CD4-positive, alpha-beta T cell treated with Interleukin-6 for 4 hours (primary cell): ENCODE data around the gene TEC.
"Not testable (repeated sequence)": the region's sequence is repeated elsewhere in the genome, so short reads cannot be mapped to it uniquely, and the experiment has no call there.

Source experiments
- DNase-seq: peaks from one replicate; pipeline ENCODE4 v3.0.0-alpha.2; 2020; ENCODE audit warnings: mixed read lengths

TEC gene

DNA sequence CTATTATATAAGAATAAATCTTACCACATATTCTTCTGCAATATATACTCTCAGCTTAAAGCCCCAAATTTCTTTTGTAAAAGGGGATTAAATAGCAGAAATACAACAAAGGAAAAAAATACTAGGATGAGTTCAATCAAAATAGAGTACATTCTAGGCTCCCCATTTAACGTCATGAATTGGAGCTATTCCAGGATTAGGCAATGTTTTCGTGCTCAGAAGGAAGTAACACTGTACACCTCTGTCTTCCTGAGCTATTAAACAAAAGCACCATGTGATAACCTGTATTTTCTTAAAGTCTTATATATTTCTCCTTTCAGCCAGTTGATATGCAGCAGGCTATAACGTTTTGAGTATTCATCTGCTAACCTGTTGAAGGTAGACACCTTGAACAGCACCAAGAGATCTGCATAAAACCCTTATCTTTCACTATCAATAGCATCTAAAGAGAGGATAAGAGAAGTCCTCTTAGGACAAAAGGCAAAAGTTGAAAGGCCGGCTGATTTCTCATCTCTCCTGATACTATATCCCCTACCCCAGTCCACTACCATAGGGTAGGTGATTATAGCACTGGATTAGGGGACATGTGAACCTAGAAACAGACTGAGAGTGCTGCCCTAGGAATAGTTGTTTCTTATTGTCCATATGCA, 31.5 kb downstream of the TEC start:
- DNase-seq, result no peak

DNA sequence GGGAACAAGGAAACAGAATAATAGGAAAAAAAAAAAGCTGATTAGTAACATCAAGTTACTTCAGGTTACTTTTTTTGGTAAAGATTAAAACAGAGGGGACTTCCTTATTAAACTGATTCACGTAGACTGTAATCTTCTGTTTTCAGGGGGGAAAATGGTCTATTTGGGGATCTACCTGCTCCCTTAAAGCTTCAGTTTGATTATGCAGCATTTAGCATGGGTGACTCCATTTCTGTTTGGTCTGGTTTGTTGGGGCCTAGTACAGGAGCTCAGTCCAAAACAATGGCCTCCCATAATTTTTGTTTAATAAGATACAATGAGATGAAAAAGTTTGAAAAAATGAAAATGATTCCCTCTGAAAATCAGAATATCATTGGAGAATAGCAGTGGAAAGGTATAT, 34.6 kb downstream of the TEC start:
- no peak for DNase-seq

DNA sequence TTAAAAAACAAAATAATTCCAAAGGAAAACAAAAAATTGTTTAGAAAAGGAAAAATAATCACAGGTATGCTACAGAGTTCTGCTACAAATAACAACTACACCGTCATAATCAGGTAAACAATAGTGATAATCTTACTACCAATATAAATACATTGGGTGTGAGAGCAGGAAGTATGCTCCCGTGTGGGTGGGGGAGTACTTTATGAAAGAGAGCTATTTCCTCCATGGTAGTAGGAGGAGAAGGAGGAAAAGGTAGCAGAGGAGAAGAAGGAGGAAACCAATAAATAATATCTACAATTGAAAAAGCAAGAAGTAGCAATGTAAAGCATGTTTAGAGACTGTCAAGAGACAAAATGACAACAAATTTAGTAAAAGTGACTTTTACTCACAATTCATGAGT, 35.1 kb downstream of the TEC start:
- DNase-seq, result no peak

DNA sequence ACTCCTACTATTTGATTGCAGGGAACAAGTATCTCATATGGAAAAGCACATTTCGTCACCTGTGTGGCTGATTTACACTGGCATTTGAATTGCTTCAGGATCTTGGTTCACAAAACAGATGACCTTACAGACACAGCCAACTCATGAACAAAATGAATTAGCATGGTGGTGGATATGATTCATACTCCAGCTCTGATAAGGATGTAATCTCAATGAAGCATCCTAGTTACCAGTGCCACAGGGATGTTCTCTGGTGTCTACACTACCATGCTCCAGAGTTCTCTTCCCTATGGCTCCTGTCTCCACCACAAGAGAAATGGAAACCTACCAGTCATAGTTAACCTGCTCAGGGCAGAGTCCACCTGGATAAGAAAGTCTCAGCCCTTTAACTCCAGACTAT, 40.7 kb downstream of the TEC start:
- DNase-seq, result no peak

DNA sequence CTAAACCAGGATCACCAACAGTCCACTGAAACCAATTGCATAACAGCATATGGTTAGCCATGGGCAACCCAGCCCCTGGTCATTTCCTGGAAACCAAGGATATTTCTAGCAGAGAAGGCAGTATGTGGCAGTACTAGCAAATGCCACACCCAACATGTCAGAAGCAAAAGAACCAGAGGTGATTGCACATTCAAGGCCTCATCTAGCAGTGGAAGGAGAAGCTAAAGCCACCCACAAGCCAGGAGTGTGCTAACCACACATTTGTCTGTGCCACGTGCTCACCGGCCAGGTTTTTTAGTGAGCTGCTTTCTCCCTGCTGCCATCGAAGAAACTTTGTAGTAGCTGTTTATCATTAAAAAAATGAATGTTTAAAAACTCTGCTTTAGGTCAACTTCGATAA, 42.0 kb downstream of the TEC start:
- DNase-seq, result no peak

DNA sequence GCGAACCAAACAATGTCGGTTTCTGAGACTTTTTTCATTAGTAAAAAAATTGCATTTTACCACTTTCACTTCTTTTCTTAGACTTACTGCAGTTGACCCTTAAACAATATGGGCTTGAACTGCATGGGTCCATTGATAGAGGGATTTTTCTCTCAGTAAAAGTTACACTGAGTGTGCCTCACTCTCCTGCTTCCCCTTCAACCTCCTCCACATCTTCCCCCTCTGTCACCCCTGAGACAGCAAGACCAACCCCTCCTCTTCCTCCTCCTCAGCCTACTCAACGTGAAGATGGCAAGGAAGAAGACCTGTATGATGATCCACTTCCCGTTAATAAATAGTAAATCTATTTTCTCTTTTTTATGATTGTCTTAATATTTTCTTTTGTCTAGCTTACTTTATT, 43.4 kb downstream of the TEC start:
- DNase-seq, result no peak

DNA sequence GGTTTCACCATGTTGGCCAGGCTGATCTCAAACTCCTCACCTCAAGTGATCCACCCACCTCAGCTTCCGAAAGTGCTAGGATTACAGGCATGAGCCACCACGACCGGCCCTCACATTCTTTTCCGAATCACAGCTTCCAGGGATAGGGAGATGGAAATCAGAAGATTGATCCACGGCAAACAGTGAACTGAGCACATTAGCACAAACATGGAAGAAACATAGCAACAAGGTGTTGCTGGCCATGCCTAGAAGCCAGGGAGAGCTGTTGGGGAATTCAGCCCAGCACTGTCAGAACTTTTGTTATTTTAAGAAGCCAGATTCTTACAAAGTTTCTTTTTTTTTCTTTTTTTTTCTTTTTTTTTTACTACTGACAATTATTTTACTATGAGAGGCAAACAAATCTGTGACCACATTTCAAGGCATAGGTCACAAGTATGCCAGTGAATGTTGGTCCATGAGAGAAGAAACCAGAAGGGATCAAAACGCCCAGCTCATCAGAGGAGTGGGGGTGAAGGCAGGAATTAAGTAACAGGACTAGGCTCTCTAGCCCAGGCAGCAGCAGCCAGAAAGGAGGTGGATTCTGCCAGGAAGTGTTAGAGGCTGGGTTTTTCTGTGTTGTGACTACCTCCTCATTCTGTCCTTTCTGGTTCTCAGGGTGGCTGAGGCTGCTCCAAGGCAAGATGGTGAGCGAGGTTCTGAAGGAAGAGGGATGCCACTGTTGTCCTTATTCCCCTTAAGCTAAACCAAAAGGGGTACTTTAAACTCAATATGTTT, 44.1 kb downstream of the TEC start:
- DNase-seq, result no peak

DNA sequence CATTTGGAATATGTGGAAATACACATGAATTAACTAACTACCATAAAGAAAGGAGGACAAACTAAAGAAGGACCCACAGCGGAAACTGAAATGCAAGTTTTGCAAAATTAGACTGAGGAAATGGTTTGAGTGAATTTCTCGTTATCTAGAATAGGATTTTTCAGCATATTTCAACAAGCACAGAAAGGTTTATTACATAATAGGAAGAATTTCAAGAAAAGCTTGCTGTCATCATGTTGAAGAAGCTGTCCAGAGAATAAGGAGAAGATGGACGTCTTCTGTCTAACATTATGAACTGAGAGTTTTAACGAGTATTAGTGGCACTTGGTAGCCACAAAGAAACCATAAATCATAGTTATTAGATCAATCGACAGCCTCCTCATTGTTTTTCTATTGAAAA, 45.0 kb downstream of the TEC start:
- no peak for DNase-seq

DNA sequence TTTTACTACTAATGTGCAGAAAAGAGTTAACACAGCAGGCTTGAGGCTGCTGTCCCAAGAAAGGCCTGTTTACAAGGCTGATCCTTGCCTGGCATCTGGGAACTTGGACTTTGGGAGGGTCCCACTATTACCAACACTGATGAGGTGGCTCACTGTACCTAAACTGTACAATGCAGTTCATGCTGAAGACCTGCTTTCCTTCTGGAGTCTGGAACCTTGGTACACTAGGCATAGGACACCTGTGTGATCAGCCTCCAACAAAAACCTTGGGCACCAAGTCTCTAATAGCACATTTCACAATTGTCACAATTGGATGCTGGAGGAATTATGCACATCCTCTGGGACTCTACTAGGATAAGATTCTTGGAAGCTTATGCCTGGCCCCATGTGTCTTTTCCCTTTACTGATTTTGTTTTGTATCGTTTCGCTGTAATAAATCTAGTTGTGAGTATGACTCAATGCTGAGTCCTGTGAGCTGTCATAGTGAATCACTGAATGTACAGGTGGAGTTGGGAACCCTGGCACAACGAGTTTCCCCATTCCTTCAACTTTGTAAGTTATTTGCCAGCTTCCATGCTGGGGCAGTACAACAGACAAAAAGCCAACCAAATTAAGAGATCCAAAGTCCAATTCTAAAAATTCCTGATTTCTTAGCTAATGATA, 45.9 kb downstream of the TEC start:
- no peak for DNase-seq

DNA sequence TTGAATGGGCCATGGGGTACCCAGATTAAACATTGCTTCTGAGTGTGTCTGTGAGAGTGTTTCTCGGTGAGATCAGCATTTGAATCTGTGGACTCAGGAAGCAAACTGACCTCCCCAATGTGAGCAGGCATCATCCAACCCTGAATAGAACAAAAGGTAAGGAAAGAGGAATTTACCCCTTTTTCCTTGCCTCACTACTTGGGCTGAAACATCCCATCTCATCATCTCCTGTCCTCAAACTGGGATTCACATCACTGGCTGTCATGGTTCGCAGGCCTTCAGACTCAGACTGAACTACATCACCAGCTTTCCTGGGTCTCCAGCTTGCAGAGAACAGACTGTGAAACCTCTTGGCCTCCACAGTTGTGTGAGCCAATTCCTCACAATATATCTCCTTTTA, 47.1 kb downstream of the TEC start:
- no peak for DNase-seq

DNA sequence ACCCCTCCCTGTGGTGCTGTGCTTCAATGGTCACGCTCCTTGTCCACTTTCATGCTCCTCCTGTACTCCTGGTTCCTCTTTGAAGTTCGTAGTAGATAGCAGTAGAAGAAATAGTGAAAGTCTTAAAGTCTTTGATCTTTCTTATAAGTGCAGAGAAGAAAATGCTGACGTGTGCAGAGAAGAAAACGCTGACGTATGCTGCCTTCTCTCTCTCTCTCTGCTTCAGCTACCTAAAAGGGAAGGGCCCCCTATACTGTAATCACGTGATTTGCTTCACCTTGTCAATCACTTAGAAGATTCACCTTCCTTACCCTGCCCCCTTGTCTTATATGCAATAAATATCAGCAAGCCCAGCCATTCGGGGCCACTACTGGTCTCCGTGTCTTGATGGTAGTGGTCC, 50.2 kb downstream of the TEC start:
- DNase-seq, result not testable (repeated sequence)

DNA sequence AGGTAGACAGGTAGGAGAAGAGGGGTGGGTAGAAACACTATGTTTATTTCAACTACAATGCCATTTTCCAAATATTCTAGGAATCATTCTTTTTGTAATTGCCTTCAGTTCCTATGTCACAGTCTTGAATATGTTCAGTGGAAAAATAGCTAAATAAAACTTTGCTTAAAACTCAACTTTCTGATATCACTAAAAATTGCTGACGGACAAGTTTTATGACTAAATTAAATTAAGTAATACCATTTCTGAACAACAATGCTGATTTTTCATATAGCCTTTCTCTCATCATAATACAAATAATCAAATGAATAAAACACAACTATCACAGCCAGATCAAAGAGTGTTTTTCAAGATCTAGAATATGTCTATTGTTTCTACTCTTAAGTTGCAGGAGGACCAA, 53.1 kb downstream of the TEC start:
- no peak for DNase-seq

DNA sequence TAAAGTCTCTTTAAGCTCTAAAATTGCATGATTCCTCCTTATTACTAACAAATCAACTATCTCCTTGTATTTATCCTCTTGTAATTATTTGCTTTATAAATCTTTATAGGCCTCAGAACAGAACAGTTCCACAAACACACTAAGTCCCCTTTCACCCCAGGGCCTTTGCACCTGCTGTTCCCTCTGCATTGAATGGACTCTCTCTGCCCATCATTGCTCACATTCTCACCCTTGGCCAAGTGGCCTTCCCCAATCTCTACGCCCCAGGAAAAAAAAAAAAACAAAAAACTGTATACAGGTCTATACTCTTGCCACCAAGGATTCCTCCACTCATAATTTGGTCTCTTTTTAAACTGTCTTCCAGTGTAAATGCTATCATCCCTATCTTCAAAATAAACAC, 53.7 kb downstream of the TEC start:
- DNase-seq, result no peak

DNA sequence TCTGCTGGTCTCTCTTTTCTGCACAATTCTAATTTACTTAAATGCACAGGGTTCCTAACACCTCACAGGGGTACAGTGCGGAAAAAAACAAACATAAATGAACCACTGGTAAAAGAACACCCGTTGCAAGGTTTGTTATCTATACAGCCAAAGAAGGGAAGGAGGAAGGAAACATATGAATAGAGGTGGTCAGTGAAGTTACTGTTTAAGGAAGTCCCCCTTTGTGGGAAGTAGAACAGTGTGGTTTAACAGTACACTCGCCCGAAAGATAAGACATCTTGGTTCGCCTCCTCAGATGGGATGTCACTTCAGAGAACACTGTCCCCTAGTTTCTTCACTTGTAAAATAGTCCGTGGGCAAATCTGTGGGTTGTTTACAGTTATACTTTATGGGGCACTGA, 57.5 kb downstream of the TEC start:
- DNase-seq, result no peak

DNA sequence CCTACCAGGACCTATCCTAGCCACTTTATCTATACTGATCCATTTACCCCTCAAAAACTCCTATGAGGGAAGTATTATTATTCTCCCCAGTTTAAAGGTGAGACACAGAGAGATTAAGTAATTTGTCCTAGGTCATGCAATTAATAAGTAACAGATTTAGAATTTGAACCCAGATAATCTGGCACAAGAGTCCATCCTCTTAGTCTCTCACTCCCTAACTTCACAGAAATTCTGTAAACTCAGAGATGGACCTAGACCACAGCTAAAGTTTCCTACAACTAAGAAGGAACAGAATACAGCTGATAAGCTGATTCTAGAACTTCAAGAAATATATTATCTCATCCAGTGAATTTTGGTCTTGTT, 58.7 kb downstream of the TEC start:
- no peak for DNase-seq

DNA sequence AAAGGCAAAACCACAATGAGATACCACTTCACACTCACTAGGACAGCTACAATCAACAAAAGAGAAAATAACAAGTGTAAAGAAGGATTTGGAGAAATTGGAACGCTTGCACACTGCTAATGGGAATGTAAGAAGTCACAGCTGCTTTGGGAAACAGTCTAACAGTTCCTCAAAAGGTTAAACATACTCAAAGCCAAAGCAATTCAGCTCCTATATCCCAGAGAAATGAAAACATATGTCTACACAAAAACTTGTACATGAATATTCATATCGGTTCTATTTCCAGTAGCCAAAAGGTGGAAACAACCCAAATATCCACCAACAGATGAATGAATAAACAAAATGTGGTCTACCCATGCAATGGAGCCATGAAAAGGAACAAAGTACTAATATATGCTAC, 64.0 kb downstream of the TEC start:
- DNase-seq, result no peak

DNA sequence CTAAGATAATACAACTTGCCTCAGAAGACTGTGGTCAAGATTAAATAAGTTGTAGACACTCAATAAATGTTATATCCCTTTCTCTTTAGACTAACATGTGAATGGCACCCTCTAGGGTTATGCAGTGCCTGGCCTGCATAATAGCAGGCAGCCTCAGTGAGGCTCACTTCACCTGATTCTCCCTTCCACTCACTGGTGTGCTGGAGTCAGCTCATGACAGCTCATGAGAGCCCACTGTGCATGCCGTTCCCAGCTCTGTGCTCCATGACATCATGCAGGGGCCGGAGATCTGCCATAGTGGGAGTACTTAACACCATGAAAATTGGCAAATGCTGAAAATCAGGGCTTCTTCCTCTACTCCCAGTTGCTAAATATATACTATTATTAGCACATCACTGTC, 64.5 kb downstream of the TEC start:
- DNase-seq, result no peak

DNA sequence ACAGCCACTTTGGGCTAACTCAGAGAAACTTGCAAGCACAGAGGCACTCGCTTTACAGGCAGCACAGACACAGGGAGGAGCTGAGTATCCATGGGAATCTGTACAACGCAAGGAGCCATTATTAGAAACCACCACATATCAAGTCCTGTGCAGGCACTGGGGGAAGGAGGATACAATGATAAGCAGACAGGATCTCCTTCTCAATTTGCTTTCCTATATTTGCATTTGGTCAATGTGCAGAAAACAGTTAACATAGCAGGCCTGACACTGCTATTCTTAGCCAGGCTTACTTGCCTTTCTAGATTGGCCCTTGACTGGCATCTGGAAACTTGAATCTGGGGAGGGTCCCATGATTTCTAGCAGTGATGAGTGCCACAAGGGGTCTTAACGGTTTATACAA, 65.8 kb downstream of the TEC start:
- DNase-seq, result no peak

DNA sequence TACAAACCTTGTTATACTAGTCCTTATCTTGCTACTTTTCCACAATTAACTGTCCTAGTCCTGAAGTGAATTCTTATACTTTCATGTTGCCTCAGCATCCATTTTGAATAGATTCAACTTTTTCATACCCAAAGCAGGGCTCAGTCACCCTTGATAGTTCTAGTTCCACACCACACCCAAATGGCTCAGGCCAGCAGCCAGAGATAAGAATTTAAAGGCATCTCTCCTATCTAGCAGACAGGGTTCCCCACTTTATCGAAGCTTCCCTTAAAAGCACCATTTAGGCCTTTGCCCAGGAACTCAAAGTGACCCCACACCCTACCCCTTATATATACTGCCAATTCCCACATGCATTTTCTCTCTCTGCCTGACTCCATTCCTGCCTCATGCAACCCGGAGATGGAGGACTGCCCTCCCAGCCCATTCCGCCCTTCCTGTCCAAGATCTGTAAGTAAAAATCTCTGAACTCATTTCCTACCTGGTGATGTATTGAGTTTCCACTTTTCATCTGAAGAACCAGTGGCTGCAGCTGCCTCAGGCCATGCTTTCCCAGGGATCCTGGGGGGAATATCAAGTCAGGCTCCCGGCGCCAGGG, 71.9 kb downstream of the TEC start:
- DNase-seq, result no peak

DNA sequence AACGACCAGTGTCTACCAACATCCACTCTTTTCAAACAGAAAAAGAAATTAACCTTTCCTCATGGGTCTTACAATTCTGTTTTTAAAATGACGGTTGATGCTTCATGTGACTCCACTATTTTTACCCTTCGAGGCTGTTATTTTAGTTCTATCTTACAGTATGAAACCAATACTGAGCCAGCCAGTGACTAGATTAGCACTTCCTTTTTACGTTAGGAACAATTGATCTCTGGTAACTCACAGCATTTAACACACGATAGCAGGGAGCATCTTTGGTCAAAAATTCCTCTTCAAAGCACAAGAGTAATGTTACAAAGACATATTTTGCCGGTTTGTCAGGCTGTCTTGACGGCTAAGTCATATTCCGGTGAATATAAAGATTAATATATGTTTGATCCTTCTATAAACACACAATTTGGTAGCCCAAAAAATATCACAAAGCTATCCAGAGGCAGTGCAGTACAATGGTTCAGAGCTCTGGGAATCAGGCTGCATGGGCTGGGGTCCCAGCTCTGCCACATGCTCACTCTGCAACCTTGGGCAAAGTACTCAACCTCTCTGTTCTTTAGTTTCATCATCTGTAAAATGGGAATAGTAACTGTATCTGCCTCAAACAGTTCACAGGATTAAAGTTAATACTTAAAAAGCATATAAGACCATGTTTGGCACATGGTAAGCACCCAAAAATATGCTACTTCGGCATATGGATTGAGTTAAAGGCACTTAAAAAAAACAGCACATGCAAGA, 72.7 kb downstream of the TEC start:
- DNase-seq, result no peak

DNA sequence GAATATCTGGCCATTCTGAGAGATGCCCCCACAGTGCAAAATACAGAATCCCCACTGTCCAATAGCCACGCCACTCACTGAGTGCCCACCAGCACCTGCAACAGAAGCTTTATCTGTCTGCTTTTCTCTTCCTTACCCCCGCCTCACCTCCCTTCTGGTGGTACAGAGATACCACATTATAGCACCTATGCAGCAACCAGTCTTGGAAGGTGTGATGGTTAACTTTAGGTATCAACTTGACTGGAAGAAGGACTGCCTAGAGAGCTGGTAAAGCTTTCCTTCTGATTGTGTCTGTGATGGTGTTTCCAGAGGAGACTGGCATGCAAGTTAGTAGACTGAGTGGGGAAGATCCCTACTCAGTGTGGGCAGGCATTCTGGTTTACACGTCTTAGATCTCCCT, 73.8 kb downstream of the TEC start:
- DNase-seq, result no peak

DNA sequence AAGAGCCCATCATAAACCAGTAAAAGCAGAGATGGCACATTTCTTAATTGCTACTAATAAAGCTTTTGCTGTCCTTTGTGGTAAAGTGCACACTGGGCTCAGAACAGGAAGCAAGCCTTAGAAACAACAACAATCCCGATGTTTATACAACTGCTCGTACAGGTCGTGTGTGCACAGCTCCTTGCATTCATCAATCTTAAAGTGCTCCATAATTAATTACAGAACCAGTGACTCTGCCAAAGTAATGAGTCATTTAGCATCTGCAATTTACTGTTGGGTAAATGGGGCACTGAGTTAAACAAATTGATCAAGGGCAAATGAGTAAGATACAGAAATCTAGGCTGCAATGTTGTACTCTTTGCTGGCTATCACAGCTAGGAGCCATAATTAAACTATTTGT, 74.3 kb downstream of the TEC start:
- no peak for DNase-seq

DNA sequence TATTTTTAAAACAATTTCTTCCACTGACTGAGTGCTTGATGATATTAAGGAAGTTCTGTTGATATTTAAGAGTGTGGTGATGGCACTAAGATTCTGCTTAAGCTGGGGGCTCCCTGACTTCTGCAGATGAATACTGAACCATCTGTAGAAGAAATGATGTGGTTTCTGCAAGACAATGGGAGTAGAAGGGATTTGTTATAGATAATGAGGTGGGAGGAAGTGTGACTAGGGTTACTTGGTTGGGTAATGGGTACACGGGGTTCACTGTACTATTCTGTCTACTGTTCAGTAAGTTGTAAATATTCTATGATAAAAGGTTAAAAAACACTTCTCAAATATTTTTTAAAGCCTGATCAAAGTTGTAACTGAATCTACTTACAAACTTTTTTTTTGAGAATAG, 74.7 kb downstream of the TEC start:
- DNase-seq, result no peak
